Inflammatory macrophage (primary cell): ENCODE measurements around the gene CAD.

Experiments
- DNase-seq, 2 donors: peaks; one replicate each; pipeline ENCODE4 v3.0.0-alpha.2; 2020 to 2022

The CAD gene

GRCh38 chr2:27231921-27232320 lies 14.8 kb downstream of the CAD start:
- DNase-seq = no peak

GRCh38 chr2:27233341-27233740 lies 16.2 kb downstream of the CAD start:
- no peak for DNase-seq

GRCh38 chr2:27236136-27236535 lies 19.0 kb downstream of the CAD start:
- DNase-seq = no peak

- no peak for DNase-seq
These were observed 19.5 kb downstream of the CAD start for GRCh38 chr2:27236626-27237025.

GRCh38 chr2:27237341-27237945 lies 20.3 kb downstream of the CAD start:
- no peak for DNase-seq

- DNase-seq = no peak
These were observed 21.8 kb downstream of the CAD start for GRCh38 chr2:27238976-27239375.

GRCh38 chr2:27240406-27240805 lies 23.2 kb downstream of the CAD start:
- DNase-seq = no peak

GRCh38 chr2:27241761-27242613 lies 24.8 kb downstream of the CAD start:
- no peak for DNase-seq

GRCh38 chr2:27242614-27242951 lies 25.4 kb downstream of the CAD start:
- no peak for DNase-seq

GRCh38 chr2:27243391-27244130 lies 26.4 kb downstream of the CAD start:
- DNase-seq = no peak

GRCh38 chr2:27245116-27245515 lies 27.9 kb downstream of the CAD start:
- DNase-seq = no peak

GRCh38 chr2:27245626-27246025 lies 28.5 kb downstream of the CAD start:
- no peak for DNase-seq

GRCh38 chr2:27247893-27248292 lies 30.7 kb downstream of the CAD start:
- no peak for DNase-seq

- no peak for DNase-seq
These were observed 32.2 kb downstream of the CAD start for GRCh38 chr2:27249159-27249890.

GRCh38 chr2:27249891-27250651 lies 32.9 kb downstream of the CAD start:
- peak; percentile 61 to 79 for DNase-seq

- no peak for DNase-seq
These were observed 33.6 kb downstream of the CAD start for GRCh38 chr2:27250652-27251379.

GRCh38 chr2:27251766-27252165 lies 34.6 kb downstream of the CAD start:
- no peak for DNase-seq

GRCh38 chr2:27255187-27255586 lies 38.0 kb downstream of the CAD start:
- no peak for DNase-seq

- DNase-seq = no peak
These were observed 38.5 kb downstream of the CAD start for GRCh38 chr2:27255660-27256059.

- DNase-seq = no peak
These were observed 39.8 kb downstream of the CAD start for GRCh38 chr2:27256855-27257454.

- DNase-seq = no peak
These were observed 40.9 kb downstream of the CAD start for GRCh38 chr2:27258051-27258450.
